Smooth muscle cell of the brain vasculature (primary cell): ENCODE measurements around the gene TMEM14C.
A peak's percentile ranks its signal among the peaks of the same experiment; 100 is the strongest.

Source experiments
- DNase-seq: peaks from one replicate; pipeline ENCODE4 v3.0.0-alpha.2; 2012; ENCODE audit warnings: low read depth, low spot score

TMEM14C gene

GRCh38 chr6:10722820-10723566, at the start of gene TMEM14C:
Gene TMEM14C, plus strand, starts transcription at chr6:10723070. Its CDS starts 1,544 bp downstream, at chr6:10724614.
- peak; percentile 94 for DNase-seq

DNA sequence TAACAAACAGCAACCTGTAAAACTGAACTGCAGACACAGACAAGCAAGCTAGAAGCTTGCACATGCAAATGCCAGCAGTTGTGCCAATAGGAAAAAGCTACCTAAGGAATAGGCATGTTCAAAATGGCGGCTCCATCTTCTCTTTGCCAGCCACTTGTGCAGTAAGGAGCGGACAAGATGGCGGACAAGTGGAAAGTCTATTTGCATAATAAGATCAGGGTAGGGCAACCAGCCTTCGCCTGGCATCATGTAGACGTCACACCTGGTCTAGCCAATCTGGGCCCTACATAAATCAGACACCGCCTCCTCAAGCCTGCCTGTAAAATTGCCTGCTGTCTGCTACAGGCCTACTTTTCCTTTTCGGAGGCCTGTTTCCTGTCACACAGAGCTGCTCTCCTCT, 46.5 kb upstream of the TMEM14C start:
- DNase-seq = no peak

GRCh38 chr6:10678456-10678855, 44.4 kb upstream of the TMEM14C start:
- DNase-seq = no peak

DNA sequence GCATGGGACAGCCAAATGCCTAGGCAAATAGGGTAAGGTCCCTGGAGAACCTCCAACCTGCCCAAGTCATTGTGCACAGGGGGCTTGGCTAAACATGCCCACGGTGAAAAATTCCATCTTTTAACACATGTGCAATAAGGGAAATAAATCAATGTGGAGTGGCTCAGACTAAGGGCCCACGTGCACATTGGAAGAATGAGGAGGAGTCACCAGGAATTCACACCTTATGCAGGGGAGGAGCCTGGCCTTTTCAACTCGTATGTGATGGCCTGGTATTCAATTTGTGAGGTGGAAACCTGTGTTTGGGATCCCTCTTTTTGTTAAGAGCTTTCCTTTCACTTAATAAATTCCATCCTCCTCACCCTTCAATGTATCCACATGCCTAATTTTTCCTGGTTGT, 41.1 kb upstream of the TMEM14C start:
- no peak for DNase-seq

DNA sequence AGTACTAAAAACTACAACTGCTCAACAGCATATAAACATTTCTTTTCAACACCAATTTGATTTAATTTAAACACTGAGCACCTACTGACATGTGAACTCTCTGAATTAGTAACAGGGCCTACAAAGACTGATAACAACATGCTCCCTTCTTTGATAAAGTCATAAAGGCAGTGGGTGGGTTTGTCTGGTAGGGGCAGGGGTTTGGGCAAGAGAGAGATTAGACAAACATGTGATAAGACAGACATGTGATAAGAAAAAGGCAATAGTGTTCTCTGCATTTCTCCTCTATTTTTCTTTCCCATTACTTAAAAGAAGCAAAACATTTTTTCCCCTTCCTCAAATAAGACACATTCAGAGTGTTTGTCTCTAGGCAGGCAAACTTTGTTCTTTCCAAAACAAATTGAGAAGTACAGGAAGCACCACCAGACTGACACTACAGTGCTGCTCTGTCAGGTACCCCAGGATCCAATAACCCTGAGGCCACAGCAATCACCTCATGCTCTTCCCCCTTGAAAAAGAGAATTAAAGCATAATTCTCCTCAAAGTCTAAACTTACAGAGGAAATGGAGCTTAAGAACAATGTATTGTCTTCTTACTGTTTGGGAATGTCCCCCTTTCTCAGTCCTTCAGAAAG, 40.4 kb upstream of the TMEM14C start:
- DNase-seq = no peak

- DNase-seq = no peak
Measured at GRCh38 chr6:10684618-10685017, 38.3 kb upstream of the TMEM14C start.

DNA sequence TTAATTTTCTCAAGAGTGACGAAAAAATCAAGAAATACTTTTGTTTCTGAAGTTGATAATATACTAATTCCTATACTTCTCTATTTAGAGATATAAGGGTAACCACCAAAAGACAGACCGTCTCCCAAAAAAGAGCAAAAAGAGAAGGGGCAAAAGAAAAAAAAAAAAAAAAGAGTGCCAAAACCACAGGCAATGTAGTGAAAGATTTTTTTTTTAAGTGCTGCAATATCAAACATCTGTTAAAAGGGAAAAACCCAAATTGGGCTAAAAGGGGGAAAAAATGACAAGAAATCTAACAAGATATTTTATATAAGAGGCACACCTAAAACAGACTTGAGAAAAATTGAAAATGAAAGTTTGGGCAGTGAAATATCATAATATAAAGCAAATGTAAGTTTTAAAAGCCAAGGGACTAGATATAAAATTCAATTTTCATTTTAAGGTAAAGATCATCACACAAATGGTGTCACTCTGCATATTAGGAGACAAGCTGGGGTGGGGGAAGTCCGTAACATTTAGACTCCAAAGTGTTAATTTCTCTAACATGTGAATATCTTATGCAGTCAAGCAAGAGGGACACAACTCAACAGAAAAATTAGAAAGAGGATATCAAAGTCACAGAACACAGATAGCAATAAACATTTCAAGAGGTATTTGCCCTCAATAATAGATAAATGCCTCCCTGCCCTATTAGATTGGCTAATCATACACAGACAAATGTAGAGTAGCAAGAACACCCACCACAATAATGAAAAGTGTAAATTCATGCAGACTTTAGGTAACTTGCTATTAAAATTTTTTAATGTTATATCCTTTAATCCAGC, 37.6 kb upstream of the TMEM14C start:
- DNase-seq = no peak

GRCh38 chr6:10686901-10687300, 36.0 kb upstream of the TMEM14C start:
- no peak for DNase-seq

- DNase-seq = no peak
Measured at GRCh38 chr6:10687582-10687981, 35.3 kb upstream of the TMEM14C start.

DNA sequence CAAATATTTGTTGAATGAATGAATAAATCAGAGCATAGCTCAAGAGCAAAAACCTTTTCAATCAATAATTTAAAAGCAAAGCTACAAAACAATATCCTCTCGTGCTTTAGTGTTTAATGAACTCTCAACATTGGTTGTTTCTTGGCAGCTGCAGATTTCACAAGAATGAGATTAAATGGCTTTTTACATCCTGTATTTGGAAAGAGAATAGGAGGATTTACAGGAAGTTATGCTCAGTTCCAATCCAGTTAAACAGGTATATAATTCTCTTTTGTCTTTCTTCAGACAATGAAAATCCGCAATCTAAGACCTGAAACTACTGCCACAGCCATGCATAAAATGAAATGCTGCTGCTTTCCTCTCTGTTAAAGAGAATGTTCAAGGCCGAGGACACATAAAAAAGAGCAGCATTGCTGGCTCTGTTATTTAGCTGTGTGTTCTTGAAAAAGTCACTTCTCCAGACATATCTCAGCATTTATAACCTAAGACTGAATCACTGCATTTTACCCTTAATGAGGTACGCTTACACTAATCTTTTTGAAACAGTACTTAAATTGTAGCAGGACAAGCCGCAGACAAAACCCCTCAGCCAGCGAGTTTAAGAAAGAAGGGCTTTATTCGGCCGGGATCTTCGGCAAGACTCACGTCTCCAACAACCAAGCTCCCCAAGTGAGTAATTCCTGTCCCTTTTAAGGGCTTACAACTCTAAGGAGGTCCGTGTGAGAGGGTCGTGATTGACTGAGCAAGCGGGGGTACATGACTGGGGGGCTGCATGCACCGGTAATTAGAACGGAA, 32.0 kb upstream of the TMEM14C start:
- no peak for DNase-seq

DNA sequence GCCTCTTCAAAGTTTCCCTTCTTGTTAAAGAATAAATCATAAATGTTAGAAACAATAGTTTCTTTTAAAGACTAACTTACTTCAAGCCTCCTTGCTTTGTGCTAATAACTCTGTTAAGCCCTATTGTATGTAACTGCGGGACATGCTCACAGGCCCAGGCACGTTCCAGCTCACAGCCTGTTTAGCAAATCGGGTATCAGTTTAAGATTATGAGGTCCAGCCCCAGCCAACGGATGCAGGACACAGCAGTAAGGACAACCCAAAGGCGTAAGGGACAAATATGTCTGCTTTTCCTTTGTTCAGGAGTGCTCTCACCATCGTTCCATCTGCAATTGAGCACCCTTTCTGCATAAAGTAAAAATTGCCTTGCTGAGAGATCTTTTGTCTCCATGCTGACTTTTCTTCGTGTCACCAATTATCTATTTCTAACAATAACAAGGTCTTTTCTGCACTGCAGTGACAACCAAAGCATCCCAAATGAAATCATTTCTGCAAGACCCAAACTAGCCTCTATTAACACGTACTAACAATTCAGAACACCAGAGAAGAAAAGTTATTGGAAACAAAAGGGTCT, 29.8 kb upstream of the TMEM14C start:
- DNase-seq = no peak

- DNase-seq = peak; percentile 89
Measured at GRCh38 chr6:10694302-10695085, 28.4 kb upstream of the TMEM14C start, which contains the start of the genes C6orf52 and PAK1IP1. Gene C6orf52, minus strand, starts transcription at chr6:10694616. Its CDS starts 7,066 bp downstream, at chr6:10687550. Gene PAK1IP1, plus strand, starts transcription at chr6:10694972. Its CDS starts 14 bp downstream, at chr6:10694986.

GRCh38 chr6:10695086-10695657, 27.7 kb upstream of the TMEM14C start:
- no peak for DNase-seq

DNA sequence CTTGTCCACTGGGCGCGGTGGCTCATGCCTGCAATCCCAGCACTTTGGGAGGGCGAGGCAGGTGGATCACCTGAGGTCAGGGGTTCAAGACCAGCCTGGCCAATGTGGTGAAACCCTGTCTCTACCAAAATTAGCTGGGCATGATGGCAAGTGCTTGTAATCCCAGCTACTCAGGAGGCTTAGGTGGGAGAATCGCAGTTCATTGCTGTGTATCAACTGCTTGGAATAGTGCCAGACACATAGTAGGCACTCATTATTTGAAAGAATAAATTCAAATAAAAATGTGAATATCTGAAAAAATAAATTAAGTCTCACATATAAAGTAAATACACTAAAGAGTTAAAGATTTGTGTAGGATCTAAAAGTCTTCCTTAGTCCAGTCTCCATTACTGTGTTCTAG, 26.2 kb upstream of the TMEM14C start:
- no peak for DNase-seq

DNA sequence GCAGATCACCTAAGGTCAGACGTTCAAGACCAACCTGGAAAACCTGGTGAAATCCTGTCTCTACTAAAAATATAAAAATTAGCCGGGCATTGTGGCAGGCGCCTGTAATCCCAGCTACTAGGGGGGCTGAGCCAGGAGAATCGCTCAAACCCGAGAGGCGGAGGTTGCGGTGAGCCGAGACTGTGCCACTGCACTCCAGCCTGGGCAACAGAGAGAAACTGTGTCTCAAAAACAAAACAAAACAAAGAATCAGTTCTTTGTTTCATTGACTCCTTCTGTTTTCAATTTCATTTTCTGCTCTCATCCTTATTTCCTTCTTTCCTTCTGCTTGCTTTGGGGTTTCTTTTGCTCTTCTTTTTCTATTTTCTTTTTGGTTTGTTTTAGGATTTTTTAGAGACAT, 8.9 kb upstream of the TMEM14C start:
- no peak for DNase-seq

- no peak for DNase-seq
Measured at GRCh38 chr6:10719296-10719963, 3.4 kb upstream of the TMEM14C start.

DNA sequence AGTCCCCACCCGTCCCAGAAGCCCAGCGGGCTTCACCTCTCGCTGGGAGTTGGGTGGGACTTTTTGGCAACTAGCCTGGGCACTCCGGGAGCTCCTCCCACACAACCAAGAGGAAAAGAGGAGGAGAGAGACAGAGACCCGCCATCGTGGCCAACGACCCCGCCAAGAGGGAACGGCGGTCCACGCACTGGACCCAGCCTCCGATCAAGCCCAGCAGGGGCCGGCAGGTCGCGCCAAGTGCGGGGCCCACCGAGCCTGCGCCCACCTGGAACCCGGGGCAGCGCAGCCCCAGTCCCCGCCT, 3.0 kb upstream of the TMEM14C start:
- no peak for DNase-seq

GRCh38 chr6:10720265-10720959, 2.5 kb upstream of the TMEM14C start:
- no peak for DNase-seq
